GM21717 (cell line): ENCODE measurements around the gene ENTR1.

Source experiments
- ATAC-seq: cut with Tn5 transposase; IDR thresholded peaks from one replicate; pipeline ENCODE4 v1.9.1; 2021; ENCODE audit warnings: mild to moderate bottlenecking, moderate library complexity; ENCODE audit not compliant: unreplicated experiment

Gene ENTR1

GRCh38 chr9:136398286-136398685 lies 12.1 kb downstream of the ENTR1 start:
- no peak for ATAC-seq

DNA sequence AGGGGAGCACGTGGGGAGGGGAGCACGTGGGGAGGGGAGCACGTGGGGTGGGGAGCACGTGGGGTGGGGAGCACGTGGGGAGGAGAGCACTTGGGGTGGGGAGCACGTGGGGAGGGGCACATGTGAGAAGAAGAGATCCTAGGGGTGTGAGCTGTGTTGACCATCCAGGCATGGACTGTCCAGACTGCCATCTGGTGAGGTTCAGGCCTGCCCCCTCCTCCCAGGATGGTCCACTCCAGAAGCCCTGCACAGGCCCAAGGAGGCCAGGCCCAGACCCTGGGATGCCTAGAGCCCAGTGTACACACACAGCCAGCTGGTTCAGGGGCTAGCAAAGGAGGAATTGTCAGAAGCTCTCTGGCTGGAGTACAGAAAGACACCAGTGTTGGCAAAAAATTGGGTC lies 12.8 kb downstream of the ENTR1 start:
- ATAC-seq, result no peak

DNA sequence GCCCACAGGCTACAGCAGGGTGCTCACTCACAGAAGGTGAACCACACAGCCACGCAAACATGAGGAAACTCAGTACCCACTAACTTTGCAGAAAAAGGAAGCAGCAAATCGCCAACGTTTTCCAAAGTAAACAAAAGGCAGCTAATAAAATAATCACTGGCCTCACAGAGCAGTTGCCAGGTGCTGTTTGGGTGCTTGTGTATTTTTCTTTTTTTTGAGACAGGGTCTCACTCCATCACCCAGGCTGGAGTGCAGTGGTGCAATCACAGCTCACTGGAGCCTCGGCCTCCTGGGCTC lies 14.2 kb downstream of the ENTR1 start:
- ATAC-seq, result no peak

- no peak for ATAC-seq
Measured at GRCh38 chr9:136395345-136396218, 14.8 kb downstream of the ENTR1 start.

DNA sequence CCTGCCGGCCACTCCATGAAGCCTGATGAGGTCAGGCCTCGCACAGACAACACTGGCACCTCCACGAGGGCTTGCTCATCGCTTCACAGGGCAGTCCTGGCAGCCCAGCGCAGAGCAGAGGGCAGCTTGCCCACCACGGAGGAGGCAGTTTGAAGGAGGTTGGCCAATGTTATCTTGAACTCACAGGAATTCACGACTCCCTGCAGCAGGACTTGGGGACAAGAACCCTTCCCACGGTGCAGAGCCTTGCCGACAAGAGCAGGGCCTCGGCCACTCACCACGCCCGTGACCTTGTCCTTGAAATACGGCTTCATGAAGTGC lies 15.4 kb downstream of the ENTR1 start:
- no peak for ATAC-seq

GRCh38 chr9:136394312-136395019 lies 15.9 kb downstream of the ENTR1 start:
- ATAC-seq, result no peak

GRCh38 chr9:136393531-136393930 lies 16.9 kb downstream of the ENTR1 start:
- ATAC-seq, result no peak

DNA sequence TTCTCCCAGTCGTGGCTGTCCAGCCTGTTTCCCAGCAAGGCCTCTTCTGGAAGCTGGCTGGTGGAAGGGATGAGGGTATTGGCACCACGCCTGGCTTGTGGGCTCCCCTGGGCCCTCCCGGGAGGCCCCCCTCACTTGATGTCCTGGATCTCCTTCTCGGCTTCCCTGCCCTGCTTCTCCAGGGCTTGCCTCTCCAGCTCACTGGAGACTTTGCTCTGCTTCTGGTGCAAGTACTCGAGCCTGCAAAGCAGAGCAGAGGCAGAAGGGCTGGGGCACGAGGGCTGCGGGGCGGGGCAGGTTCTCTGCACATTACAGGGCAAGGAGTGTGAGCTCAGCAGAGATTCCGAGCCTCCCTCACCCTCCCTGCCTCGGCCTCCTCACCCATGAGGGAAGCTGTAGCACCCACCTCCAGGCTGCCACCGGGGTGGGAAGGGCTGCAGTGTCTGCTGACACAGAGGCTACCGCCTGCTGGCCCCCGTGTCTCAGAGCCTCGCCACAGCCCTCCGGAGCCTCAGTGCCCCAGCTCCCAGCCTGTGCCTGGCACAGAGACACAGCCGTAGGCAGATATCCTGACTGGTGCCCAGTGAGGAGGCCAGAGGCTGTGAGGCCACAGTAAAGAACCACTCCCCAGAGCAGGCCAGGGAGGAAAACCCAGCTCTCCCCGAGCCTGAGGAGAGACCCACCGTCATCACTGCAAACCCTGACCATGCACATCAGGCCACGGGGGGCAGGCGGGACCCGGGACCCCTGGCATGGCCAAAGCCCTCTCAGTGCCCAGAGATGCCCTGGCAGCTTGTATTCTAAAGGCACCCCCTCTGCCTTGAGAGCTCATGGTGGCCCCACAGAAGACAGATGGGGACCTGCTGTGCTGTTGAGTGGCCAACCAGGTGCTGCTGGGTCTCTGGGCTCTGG lies 17.6 kb downstream of the ENTR1 start:
- no peak for ATAC-seq

DNA sequence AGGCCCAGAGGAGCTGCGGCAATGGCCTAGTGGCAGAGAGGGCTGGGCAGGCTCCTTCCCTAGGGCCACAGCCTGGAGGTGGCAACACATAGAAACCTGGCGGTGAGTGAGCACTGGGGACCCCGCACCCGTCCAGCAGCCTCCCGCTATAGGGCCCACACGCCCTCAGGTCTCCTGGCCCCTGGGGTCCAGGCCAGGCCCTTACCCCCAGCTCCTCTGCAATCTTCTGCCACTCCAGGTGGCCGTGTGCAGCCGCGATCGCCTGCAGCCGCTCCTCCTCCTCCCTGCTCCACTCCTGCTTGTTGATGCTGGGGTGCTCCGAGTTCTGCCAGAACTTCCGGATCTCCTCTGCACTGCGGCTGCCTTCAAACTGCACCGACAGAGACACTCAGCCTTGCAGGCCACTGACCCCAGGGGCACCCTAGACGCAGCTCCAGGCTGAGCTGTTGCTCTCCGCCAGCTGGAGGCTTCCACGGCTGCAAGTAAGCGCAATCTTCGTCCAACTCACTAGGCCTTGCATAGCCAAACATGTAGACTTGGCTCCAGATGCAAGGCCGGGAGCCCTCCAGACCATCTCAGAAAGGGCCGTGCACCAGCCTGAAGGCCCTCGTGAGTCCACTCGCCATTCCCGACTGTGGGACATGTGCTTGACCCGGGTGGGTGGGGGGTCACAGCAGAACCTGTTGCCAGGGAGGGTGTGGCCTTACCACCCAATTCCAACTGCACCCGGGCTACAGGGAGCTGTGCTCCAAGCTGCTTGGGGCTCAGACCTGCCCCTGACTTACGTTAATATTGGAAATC lies 18.5 kb downstream of the ENTR1 start:
- ATAC-seq, result no peak

DNA sequence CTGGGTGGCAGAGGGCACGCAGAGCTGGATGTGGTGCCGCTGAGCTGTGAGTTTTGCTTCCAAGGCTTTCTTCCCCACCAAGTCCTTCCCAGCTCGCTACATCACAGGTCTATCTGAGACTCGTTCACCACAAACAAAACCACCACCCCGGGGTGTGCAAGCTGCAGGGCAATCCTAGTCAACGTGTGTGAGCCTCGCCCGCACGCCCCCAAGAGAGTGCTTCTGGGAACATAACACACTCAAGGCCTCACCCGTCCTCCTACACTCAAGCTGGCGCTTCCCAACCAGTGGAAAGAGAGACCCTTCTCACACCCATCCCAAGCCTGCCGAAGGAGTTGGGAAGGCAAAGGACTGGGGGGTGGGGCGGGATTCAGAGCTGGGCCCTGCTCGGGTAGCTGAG lies 21.0 kb downstream of the ENTR1 start:
- ATAC-seq, result no peak

GRCh38 chr9:136387217-136387616 lies 23.2 kb downstream of the ENTR1 start:
- no peak for ATAC-seq

GRCh38 chr9:136386018-136386417 lies 24.4 kb downstream of the ENTR1 start:
- ATAC-seq, result no peak

DNA sequence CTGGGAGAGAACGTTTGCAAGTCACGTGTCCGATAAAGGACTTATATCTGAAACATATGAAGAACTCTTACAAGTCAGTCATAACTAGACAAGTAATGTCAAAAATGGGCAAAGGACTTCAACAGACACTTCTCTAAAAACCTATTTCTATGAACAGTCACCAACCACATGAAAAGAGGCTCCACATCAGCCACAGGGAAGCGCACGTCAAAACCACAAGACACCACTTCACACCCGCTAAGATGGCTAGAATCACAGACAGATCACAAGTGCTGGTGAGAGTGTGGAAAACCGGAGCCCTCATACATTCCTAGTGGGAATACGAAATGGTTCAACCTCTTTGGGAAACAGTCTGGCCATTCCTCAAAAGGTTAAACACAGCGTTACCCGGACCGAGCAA lies 25.4 kb downstream of the ENTR1 start:
- ATAC-seq, result no peak

- no peak for ATAC-seq
Measured at GRCh38 chr9:136383436-136383835, 27.0 kb downstream of the ENTR1 start.

DNA sequence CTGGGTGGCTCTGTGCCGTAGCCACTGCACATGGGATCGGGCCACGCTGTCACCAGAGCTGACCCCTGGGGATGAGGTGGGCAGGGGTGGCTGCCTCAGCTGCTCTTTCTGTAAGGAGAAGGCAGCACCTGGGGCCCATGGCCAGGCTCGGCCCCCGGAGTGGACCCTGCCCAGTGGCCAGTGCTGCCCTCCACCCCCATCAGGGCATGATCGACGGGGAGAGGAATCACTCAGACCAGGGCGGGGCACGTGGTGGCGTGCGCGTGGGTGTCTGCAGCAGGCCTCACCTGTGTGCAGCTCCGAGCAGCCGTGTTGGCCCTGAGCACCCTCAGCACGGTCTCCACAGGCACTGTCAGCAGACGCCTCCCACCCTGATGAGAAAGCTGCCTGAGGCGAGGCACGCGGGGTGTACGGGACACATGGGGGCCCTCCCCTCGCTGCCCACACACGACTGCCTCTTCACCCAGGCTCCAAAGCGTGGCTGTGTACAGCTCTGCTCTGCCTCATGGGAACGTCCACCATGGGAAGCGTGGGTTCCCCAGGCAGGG lies 28.4 kb downstream of the ENTR1 start:
- ATAC-seq, result no peak

GRCh38 chr9:136381311-136381710 lies 29.1 kb downstream of the ENTR1 start:
- no peak for ATAC-seq

DNA sequence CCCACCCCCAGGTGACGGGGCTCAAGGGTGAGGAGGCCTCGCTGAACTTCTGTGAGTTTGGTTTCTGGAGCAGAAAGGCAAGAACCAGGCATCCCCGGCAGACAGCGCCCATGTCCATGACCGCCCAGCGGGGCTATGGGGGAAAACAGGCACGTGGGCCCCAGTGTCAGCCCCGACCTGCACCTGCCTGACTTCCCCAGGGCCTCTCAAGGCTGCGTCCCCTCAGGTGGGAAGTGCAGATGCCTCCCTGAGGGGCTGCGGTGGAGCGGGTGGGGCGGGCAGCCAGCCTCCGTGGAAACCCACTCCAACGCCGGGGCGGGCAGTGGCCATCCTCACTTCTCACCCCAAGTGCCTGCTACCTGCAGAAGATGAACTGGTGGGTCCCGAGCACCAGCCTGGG lies 30.0 kb downstream of the ENTR1 start:
- ATAC-seq, result no peak

GRCh38 chr9:136379891-136380290 lies 30.5 kb downstream of the ENTR1 start:
- ATAC-seq, result no peak

DNA sequence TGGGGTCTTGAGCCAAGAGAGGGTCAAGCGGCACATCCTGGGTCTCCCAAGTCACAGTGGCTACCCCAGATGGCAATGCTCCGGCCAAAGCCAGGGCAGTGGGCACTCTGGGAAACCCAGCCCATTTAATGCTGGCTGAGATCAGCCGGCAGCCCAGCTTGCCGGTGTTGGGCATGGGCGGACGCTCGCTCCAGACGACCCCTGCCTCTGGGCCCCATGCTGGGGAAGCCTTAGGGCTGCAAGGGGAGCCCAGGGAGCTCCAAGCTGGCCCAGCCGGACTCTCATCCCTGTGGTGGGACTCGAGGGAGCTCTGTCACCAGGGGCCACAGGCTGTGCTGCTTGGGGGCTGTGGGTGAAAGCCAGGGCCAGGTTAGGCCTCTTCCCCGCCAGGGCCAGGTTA lies 31.0 kb downstream of the ENTR1 start:
- no peak for ATAC-seq

- no peak for ATAC-seq
Measured at GRCh38 chr9:136379003-136379287, 31.5 kb downstream of the ENTR1 start.
